Adrenal gland (tissue), 5 donors: Measurements from ENCODE around the gene ZNF816.

Experiments
- POLR2A ChIP-seq, 2 donors: fragments of 450-650 bp; IDR thresholded peaks; one replicate each; pipeline ENCODE4 v1.6.1; 2017; ENCODE audit warnings: antibody characterized with exemption in 2 of 2, mild to moderate bottlenecking in 2 of 2, moderate library complexity in 1 of 2
- TF ChIP-seq, protein P1 (sequence below), 6 experiments: fragments of 450-650 bp in 4 of 6; fragments of 200-600 bp in 2 of 6; sonication (generic) in 1 of 6; IDR thresholded peaks; 1 replicate in 5 of 6; 2 replicates in 1 of 6; pipeline versions ENCODE4 v1.5.1 to v1.8.0; 2016 to 2021; ENCODE audit warnings: antibody characterized with exemption in 6 of 6, mild to moderate bottlenecking in 2 of 6, moderate library complexity in 1 of 6
- donor health status: DM: no; HTN: no; CAD: no.

DNA sequence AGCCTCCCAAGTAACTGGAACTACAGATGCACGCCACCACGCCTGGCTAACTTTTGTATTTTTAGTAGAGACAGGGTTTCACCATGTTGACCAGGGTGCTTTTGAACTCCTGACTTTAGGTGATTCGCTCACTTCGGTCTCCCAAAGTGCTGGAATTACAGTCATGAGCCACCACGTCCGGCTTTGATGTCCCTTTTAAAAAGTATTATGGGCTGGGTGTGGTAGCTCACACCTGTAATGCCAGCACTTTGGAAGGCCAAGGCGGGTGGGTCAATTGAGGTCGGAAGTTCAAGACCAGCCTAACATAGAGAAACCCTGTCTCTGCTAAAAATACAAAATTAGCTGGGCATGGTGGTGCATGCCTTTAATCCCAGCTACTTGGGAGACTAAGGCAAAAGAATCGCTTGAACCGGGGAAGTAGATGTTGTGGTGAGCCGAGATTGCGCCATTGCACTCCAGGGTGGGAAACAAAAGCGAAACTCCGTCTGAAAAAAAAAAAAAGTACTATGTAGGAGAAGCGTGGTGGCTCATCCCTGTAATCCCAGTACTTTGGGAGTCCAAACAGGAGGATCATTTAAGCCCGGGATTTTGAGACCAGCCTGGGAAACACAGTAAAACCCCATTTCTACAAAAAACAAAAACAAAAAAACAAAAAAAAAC lies 28.2 kb upstream of the ZNF816 start:
- TF ChIP-seq, protein P1, sequence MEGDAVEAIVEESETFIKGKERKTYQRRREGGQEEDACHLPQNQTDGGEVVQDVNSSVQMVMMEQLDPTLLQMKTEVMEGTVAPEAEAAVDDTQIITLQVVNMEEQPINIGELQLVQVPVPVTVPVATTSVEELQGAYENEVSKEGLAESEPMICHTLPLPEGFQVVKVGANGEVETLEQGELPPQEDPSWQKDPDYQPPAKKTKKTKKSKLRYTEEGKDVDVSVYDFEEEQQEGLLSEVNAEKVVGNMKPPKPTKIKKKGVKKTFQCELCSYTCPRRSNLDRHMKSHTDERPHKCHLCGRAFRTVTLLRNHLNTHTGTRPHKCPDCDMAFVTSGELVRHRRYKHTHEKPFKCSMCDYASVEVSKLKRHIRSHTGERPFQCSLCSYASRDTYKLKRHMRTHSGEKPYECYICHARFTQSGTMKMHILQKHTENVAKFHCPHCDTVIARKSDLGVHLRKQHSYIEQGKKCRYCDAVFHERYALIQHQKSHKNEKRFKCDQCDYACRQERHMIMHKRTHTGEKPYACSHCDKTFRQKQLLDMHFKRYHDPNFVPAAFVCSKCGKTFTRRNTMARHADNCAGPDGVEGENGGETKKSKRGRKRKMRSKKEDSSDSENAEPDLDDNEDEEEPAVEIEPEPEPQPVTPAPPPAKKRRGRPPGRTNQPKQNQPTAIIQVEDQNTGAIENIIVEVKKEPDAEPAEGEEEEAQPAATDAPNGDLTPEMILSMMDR (IDR thresholded peaks at IDR 0.05) = no peak
- TF ChIP-seq POLR2A (IDR thresholded peaks at IDR 0.05) = no peak
